ENCODE measurements around the gene MATCAP1.

Gene MATCAP1

DNA sequence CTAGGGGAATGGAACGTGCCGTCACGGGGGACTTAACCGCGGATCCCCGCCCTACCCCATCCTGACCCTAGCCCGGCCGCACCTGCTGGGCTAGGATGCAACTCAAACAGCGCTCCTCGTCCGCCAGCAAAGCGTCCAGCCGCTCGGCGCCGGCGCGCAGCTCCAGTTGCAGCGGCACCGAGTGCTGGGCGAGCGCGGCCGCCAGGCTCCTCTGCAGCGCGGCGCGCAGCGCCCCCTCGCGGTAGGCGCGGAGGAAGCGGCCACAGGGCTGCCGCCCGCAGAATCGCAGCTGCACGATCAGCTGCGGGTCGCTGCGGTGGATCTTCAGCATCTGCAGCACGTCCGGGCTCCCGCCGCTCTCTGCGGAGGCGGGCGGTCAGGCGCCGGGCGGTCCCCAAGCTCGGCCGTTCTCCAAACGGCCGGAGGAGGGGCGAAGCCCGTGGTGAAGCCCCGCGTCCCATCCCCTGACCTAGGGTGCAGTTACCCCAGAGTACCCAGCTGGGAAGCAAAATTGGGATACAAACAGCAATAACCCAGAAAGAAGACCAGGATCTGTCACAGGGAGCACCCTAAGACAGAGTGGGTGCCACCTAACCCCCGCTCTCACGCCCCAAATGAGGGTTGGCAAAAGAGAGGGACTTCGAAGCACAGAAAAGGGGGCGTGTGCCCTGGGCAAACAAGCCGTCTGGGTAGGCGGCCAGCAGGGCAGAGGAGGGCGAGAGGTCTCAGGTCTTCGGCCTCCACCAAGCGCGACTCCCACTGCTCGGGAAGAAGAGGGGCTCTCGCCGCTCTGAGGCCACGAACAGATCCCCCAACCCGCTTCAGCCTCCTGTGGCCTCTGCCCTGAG lies 28.2 kb downstream of the MATCAP1 start:
- peak; percentile 65 to 73 for DNase-seq (ENCODE audit: low read depth in 1 of 2, low spot score in 1 of 2)
- Histone ChIP-seq H3K27ac (replicated peaks) (no peak overlapping the region), H3K4me3 (replicated peaks; ENCODE audit: insufficient read depth, low read length) (no peak overlapping the region), H3K27me3 (ENCODE audit: insufficient read depth, poor library complexity, severe bottlenecking) (peaks cover 14% of the 10 kb centered on the region)
- peak; percentile 30; the same call in 1 of the 2 replicates for TF ChIP-seq GABPA (IDR thresholded peaks at IDR 0.05; ENCODE audit: low read depth)
- TF ChIP-seq POLR2AphosphoS5 (IDR thresholded peaks at IDR 0.05; ENCODE audit: low read depth) = no peak
- TF ChIP-seq, protein P1, sequence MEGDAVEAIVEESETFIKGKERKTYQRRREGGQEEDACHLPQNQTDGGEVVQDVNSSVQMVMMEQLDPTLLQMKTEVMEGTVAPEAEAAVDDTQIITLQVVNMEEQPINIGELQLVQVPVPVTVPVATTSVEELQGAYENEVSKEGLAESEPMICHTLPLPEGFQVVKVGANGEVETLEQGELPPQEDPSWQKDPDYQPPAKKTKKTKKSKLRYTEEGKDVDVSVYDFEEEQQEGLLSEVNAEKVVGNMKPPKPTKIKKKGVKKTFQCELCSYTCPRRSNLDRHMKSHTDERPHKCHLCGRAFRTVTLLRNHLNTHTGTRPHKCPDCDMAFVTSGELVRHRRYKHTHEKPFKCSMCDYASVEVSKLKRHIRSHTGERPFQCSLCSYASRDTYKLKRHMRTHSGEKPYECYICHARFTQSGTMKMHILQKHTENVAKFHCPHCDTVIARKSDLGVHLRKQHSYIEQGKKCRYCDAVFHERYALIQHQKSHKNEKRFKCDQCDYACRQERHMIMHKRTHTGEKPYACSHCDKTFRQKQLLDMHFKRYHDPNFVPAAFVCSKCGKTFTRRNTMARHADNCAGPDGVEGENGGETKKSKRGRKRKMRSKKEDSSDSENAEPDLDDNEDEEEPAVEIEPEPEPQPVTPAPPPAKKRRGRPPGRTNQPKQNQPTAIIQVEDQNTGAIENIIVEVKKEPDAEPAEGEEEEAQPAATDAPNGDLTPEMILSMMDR (IDR thresholded peaks at IDR 0.05; ENCODE audit: insufficient read depth, low read length) = peak; percentile 99

- no peak for DNase-seq (ENCODE audit: low read depth in 1 of 2, low spot score in 1 of 2)
- Histone ChIP-seq H3K4me3 (replicated peaks; ENCODE audit: insufficient read depth, low read length) (no peak overlapping the region), H3K27ac (replicated peaks) (no peak overlapping the region), H3K27me3 (ENCODE audit: insufficient read depth, poor library complexity, severe bottlenecking) (peaks cover 16% of the 10 kb centered on the region)
- TF ChIP-seq SPI1 (IDR thresholded peaks at IDR 0.05; ENCODE audit: borderline replicate concordance, low read depth) (no peak), POLR2AphosphoS5 (IDR thresholded peaks at IDR 0.05; ENCODE audit: low read depth) (no peak), REST (IDR thresholded peaks at IDR 0.05; ENCODE audit: insufficient replicate concordance, low read depth) (no peak), GABPA (IDR thresholded peaks at IDR 0.05; ENCODE audit: low read depth) (no peak)
- TF ChIP-seq, protein P1 (IDR thresholded peaks at IDR 0.05; ENCODE audit: insufficient read depth, low read length) = no peak
These were observed 29.0 kb downstream of the MATCAP1 start for GRCh38 chr16:67154578-67155294.

- Histone ChIP-seq H3K27me3 (ENCODE audit: insufficient read depth, poor library complexity, severe bottlenecking) (peaks cover 16% of the 10 kb centered on the region), H3K27ac (replicated peaks) (no peak overlapping the region), H3K4me3 (replicated peaks; ENCODE audit: insufficient read depth, low read length) (no peak overlapping the region)
- no peak for DNase-seq (ENCODE audit: low read depth in 1 of 2, low spot score in 1 of 2)
- no peak for TF ChIP-seq REST (IDR thresholded peaks at IDR 0.05; ENCODE audit: insufficient replicate concordance, low read depth)
- TF ChIP-seq POLR2AphosphoS5 (IDR thresholded peaks at IDR 0.05; ENCODE audit: low read depth) = no peak
- no peak for TF ChIP-seq GABPA (IDR thresholded peaks at IDR 0.05; ENCODE audit: low read depth)
- TF ChIP-seq SPI1 (IDR thresholded peaks at IDR 0.05; ENCODE audit: borderline replicate concordance, low read depth) = no peak
- TF ChIP-seq, protein P1 (IDR thresholded peaks at IDR 0.05; ENCODE audit: insufficient read depth, low read length) = no peak
These were observed 32.2 kb downstream of the MATCAP1 start for GRCh38 chr16:67151431-67152097.

Data from HL-60 (cell line).